HG02678 (cell line): ENCODE results near the gene ACSS3.
"Not testable (repeated sequence)": the region's sequence is repeated elsewhere in the genome, so short reads cannot be mapped to it uniquely, and the experiment has no call there.

Experiments
- ATAC-seq: cut with Tn5 transposase; IDR thresholded peaks from one replicate; pipeline ENCODE4 v1.9.1; 2021; ENCODE audit warnings: mild to moderate bottlenecking, moderate library complexity; ENCODE audit not compliant: unreplicated experiment

The ACSS3 gene

GRCh38 chr12:81164827-81165226, 86.9 kb downstream of the ACSS3 start:
- no peak for ATAC-seq

DNA sequence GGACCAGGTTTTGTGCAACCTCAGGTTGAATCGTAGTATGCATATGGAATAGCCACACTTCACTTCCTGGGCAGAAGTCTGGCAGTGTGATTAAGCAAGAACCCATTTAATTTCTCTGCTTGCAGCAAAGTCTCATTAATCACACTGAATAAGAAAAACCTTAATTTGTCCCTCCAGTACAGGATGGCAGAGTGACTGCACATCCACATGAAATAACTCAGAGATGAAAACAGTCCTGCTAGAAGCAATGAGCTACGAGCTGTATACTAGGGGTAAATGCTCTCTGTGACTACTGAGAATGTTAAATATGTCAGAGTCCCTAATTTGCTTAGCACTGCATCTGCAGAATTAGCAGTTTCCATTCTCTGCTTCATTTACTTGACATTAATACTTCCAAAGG, 88.9 kb downstream of the ACSS3 start:
- no peak for ATAC-seq

GRCh38 chr12:81167694-81168093, 89.8 kb downstream of the ACSS3 start:
- no peak for ATAC-seq

DNA sequence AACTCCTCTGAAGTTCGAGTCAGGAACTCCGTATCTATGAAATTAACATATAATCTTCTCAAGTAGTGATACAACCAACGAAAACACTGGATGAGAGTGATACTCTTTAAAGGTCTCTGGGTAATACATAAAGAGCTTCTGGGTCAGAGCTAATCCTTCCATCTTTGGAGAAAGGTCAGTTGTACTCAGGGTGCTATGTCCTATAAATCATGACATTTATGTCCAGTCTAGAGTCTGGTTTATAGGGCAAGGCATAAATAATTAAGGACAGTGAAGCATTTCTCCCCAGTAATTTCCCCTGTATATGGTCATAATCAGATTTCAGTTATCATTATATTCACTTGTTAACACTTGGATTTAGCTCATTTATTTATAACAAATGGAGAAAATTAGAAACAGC, 90.6 kb downstream of the ACSS3 start:
- no peak for ATAC-seq

DNA sequence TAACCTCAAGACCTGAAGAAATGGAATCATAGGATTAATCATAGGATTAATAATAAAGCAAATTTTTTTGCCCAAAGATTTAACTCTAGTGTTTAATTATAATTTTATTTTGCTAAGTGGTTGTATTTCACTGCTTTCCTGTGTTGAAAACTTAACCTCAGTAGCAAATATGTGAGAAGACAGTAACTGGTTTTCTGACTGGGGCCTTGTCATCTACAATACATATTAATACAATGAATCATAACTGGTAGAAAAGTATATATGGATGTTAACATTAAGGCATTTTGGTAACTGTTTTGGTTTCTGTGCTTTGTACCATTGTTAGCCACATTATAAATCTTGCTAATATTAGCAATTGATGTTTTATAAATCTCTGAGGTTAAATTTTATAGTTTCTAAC, 92.2 kb downstream of the ACSS3 start:
- no peak for ATAC-seq

- no peak for ATAC-seq
Measured at GRCh38 chr12:81172851-81173250, 95.0 kb downstream of the ACSS3 start.

GRCh38 chr12:81174664-81175063, 96.8 kb downstream of the ACSS3 start:
- no peak for ATAC-seq

- ATAC-seq = no peak
Measured at GRCh38 chr12:81176796-81177195, 98.9 kb downstream of the ACSS3 start.

DNA sequence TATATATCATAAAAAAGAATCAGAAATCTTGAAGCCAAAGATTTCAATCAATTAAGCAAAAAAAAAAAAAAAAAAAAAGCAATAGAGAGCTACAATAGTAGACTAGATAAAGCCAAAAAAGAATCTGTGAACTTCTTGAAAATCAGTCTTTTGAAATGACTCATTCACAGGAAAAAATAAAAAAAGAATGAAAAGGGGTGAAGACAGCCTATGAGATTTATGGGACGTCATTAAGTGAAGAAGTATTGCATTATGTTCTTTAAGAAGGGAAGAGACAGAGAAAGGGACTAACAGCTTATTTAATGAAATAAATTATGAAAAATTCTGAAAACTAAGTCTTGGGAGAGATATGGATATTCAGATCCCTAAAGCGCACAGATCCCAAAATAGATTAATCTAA, 103.8 kb downstream of the ACSS3 start:
- no peak for ATAC-seq

DNA sequence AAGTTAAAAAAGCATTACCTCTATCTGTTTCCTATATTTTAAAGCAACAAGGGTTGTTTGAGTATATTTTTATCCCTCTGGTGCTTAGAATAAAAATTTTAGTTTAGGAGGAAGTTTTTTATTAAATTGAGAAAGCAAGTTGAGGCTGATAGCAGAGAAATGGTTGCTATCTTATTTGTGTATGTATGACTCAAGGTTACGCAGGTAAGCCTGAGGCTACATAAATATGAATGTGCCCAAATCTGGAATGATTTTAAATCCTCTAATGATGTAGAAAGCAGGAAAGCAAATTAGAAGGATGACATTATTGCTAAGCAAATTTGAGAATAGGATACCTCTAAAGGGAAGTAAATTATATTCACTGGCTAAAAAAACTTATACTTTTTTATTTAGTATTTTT, 109.8 kb downstream of the ACSS3 start:
- no peak for ATAC-seq

- ATAC-seq = no peak
Measured at GRCh38 chr12:81196595-81196994, 118.7 kb downstream of the ACSS3 start.

- not testable (repeated sequence) for ATAC-seq
Measured at GRCh38 chr12:81200561-81200960, 122.7 kb downstream of the ACSS3 start.

DNA sequence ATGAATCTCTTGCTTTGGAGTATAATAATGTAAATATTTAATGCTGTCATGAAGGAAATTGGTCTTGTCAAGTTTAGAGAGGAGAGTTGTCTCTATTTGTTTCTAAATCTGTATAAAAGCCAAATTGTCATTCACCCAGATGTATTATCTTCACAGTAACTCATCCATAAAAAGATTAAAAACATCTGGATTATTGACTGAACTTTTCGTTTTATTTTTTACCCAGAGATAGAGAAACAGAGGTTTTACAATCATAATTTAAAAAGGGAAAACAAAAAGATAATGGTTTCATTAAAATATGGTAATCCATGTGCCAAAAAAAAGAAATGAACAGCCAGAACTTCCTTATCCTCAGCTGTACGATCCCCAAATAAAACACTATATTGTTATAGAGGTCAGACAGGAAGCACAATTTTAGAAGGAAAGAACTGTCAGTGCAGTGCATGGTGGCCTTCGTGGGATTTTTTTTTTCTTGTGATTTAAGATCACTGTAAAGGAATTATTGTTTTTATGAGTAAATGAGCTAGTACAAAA, 125.9 kb downstream of the ACSS3 start:
- no peak for ATAC-seq

- no peak for ATAC-seq
Measured at GRCh38 chr12:81205416-81205815, 127.5 kb downstream of the ACSS3 start.

- no peak for ATAC-seq
Measured at GRCh38 chr12:81206429-81206828, 128.6 kb downstream of the ACSS3 start.

GRCh38 chr12:81207173-81207572, 129.3 kb downstream of the ACSS3 start:
- no peak for ATAC-seq

GRCh38 chr12:81207664-81208063, 129.8 kb downstream of the ACSS3 start:
- ATAC-seq = no peak

GRCh38 chr12:81208187-81208911, 130.5 kb downstream of the ACSS3 start:
- no peak for ATAC-seq

DNA sequence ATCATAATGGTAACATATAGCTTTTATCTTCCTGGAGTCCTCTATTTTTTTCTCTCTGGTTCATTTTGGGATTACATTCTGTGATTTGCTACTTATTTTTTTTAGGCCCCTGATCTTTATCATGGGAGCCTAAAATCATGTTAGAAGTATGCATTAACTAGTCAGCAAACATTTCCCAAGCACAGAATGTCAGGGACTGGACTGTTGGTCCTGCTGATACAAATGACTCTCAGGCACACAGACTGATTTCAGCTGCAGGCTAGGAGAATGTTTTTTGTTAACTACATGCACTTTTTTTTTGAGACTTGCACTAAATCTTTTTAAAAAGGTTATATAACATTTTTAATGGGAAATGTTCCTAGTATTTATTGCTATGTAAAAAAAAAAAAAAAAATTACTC, 131.1 kb downstream of the ACSS3 start:
- ATAC-seq = no peak

GRCh38 chr12:81209772-81210225, 131.9 kb downstream of the ACSS3 start:
- not testable (repeated sequence) for ATAC-seq

DNA sequence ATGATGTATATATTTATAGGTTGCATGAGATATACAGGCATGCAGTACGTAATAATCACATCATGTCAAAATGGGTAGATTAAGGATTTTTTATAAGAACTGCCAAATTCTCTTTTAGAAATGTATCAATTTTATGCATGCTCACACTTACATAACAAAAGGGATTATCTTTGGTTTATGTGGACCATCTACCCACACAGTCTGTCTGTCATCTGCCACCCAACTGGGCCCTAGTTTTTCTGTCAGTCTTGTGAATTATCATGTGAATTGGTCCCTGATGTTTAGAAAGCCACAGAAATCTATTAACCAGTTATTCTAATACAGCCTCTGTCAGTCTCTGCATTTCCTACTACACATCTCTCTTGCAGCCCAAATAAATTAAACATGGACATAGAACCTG, 133.4 kb downstream of the ACSS3 start:
- ATAC-seq = no peak

DNA sequence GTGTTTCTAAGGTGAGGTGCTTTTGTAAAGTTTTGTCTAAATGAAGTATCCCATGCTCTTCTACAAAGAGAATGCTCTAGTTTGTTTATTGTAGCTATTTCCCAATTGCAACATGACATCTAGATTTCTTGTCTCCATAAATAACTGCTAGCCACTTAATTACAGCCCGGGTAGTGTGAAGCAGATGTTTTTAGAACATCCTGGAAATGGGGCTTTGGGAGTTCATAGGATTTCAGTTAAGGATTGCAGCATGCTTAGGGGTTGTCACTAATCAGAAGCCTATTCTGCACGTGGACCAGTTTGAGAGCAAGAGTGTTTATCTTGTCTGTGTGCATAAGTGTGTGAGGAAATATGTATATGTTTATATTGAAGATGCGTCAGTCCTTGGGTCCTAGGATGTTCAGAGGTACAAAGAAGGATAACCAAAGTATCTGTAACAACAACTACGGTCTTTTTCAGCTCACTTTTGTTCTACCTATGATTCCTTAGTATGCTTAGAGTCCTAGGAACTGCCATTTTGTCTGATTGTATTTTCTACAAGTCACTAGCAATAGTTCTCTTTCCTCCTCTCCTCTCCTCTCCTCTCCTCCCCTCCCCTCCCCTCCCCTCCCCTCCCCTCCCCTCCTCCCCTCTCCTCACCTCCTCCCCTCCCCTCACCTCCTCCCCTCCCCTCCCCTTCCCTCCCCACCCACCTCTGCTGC, 135.3 kb downstream of the ACSS3 start:
- no peak for ATAC-seq
